ENCODE results near the gene PCDHGC3. TPM values are rescaled to one million over a fixed set of nuclear protein-coding genes. Genes with fewer than 3 reads are reported as not detected.

Gene PCDHGC3
- total RNA-seq, 2 experiments from 2014 or later = not detected

DNA sequence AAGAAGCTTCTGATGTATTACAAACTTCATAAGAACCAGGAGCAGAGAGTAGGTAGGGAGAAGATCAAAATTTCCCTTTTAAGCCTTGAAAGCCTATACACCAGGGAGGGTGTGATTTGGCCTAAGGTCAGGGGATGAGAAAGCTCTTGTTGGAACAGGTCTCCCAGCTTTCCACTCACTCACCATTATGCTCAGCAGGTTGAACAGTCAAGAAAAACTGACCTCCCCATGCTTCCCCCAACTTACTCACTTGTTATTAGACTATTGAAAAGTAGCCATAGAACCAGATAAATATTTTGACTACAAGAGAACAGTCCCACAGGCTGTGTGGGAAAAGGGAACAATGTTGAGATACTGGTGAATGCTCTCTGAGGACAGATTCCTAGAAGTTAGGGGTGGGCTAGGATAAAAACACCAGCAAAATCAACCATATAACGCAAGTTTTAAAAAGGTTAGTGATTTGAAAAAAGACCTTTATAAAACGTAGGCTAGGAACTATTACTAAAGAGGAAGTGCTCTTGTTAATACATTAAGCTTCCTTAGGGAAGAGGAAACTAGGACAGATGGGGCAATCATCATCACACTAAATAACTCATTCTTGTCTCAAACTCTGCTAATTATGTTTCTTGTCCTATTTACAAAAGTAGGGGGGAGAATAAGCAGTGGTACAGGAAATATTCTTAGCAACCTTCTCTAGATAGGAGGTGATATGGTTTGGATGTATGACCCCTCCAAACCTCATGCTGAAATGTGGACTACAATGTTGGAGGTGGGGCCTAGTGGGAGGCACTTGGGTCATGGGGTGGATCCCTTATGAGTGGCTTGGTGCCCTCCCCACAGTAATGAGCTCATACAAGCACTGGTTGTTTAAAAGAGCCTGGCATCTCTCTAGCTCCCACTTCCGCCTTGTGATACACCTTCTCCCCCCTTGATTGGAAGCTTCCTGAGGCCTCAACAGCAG lies 44.1 kb downstream of the PCDHGC3 start:
- intact Hi-C loops (cut with micrococcal nuclease) = no loop called here
- Mint-ChIP-seq H3K27me3 (no peaks in the 10 kb centered on the region), H3K36me3 (peaks cover 56% of the 10 kb centered on the region), H3K4me3 (no peak overlapping the region), H3K4me1 (ENCODE audit: low read depth) (peaks cover 33% of the 10 kb centered on the region), H3K9me3 (no peaks in the 10 kb centered on the region), H3K27ac (peak overlapping the region; percentile 56)
- CTCF ChIA-PET = interaction anchor here (1.1 to 2.3 kb wide), 3 partner anchors 47 to 200 kb away, joined by 4 to 8 read pairs (median 5); partner anchors contain the start of genes PCDHGA1 and TAF7
- no peak for DNase-seq
- POLR2A ChIA-PET = interaction anchor here (1.8 kb wide), 1 partner anchor 200 kb away, joined by 5 read pairs; no protein-coding TSS in a partner anchor

DNA sequence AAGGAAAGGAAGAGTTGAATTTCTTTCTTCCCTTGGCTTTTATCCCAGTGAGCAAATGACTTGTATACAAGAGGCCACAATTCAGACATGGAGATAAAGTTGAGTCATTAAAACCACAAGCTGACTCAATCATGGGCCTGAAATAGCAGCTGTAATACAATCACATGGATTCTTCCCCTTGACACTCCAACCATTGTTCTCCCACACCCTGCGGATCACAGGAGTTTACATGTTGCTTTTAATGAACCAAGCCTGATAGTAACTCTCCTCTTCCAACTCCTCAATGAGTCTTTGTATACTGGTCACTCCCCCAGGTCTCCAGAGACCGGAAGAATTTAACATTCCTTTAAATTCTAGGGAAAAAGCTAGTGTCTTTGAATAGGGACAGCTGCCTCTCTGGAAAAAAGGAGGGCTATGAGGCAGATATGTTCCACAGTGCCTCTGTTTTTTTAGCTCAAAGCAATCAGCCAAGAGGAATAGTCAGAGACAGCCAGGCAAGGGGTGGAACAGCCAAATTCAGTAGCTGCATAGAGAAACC lies 45.5 kb downstream of the PCDHGC3 start:
- H3K4me3 Mint-ChIP-seq = no peak overlapping the region
- intact Hi-C loops (cut with micrococcal nuclease) = loop anchor here (1.0 kb wide), 1 partner anchor 8 kb away; no protein-coding TSS in a partner anchor
- H3K27ac Mint-ChIP-seq = no peak overlapping the region
- no peaks in the 10 kb centered on the region for H3K9me3 Mint-ChIP-seq
- peaks cover 64% of the 10 kb centered on the region for H3K36me3 Mint-ChIP-seq
- H3K27me3 Mint-ChIP-seq = no peaks in the 10 kb centered on the region
- ChIA-PET POLR2A (interaction anchor here (1.8 kb wide), 1 partner anchor 201 kb away, joined by 5 read pairs; no protein-coding TSS in a partner anchor), CTCF (interaction anchor here (0.6 to 9.1 kb wide), 13 partner anchors 9 to 201 kb away, joined by 3 to 139 read pairs (median 9); partner anchors contain the start of genes PCDHGA10, PCDHGA11, PCDHGA12 and PCDHGB1)
- H3K4me1 Mint-ChIP-seq (ENCODE audit: low read depth) = peaks cover 36% of the 10 kb centered on the region
- no peak for DNase-seq

DNA sequence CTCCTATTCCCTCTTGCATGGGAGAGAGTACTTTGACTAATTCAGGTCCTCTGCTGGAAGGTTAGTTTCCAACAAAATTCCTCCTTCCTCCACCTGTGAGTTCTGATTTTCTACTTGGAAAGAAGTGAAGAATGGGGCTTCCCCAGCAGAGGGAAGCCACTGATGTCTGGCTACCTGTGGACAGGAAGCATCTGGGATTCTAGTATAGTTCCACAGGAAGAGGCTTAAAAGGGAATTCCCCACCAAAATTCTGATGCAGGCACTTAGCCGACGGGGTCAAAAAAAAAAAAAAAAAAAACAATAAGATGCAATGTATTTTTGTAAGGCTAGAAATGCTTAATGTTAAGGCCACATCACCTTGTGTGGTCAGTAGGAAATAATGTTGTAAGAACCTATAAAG lies 46.5 kb downstream of the PCDHGC3 start:
- H3K9me3 Mint-ChIP-seq = no peaks in the 10 kb centered on the region
- ChIA-PET POLR2A (interaction anchor here (1.2 kb wide), 1 partner anchor 9 kb away, joined by 6 read pairs; no protein-coding TSS in a partner anchor), CTCF (interaction anchor here (1.1 to 9.1 kb wide), 11 partner anchors 10 to 202 kb away, joined by 3 to 139 read pairs (median 10); partner anchors contain the start of genes PCDHGA10, PCDHGA11, PCDHGB3 and PCDHGB6)
- peaks cover 36% of the 10 kb centered on the region for H3K4me1 Mint-ChIP-seq (ENCODE audit: low read depth)
- H3K27me3 Mint-ChIP-seq = no peaks in the 10 kb centered on the region
- H3K36me3 Mint-ChIP-seq = peaks cover 63% of the 10 kb centered on the region
- no peak overlapping the region for H3K27ac Mint-ChIP-seq
- intact Hi-C loops (cut with micrococcal nuclease) = no loop called here
- DNase-seq = no peak
- H3K4me3 Mint-ChIP-seq = no peak overlapping the region

DNA sequence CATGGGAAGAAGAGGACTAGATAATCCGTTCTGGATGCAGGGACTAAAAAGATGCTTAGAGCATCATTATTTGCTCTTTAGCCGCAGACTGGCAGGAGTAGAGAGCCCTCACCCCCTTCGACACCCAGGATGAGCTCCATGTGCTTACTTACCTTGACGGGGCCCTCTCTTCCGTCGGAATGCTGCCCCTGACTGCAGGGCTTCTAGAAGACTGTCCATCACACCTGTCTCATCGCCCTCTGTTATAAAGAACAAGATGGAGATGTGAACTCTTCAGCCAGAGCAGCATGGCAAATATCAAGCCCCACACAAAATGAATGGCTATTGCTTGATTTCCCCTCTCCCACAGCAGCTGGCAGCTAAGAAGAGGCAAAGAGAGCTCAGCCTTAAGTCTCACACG lies 48.2 kb downstream of the PCDHGC3 start:
- no peak for DNase-seq
- no peak overlapping the region for H3K4me3 Mint-ChIP-seq
- H3K36me3 Mint-ChIP-seq = peaks cover 73% of the 10 kb centered on the region
- ChIA-PET CTCF (interaction anchor here (0.6 to 9.1 kb wide), 24 partner anchors 11 to 309 kb away, joined by 3 to 139 read pairs (median 6); partner anchors contain the start of genes PCDHGA10, PCDHGA11, PCDHGA12 and PCDHGB3), POLR2A (no interaction called here)
- no peaks in the 10 kb centered on the region for H3K27me3 Mint-ChIP-seq
- intact Hi-C loops (cut with micrococcal nuclease) = loop anchor here (2.0 kb wide), 1 partner anchor 35 kb away; no protein-coding TSS in a partner anchor
- no peak overlapping the region for H3K27ac Mint-ChIP-seq
- peaks cover 36% of the 10 kb centered on the region for H3K4me1 Mint-ChIP-seq (ENCODE audit: low read depth)
- no peaks in the 10 kb centered on the region for H3K9me3 Mint-ChIP-seq

DNA sequence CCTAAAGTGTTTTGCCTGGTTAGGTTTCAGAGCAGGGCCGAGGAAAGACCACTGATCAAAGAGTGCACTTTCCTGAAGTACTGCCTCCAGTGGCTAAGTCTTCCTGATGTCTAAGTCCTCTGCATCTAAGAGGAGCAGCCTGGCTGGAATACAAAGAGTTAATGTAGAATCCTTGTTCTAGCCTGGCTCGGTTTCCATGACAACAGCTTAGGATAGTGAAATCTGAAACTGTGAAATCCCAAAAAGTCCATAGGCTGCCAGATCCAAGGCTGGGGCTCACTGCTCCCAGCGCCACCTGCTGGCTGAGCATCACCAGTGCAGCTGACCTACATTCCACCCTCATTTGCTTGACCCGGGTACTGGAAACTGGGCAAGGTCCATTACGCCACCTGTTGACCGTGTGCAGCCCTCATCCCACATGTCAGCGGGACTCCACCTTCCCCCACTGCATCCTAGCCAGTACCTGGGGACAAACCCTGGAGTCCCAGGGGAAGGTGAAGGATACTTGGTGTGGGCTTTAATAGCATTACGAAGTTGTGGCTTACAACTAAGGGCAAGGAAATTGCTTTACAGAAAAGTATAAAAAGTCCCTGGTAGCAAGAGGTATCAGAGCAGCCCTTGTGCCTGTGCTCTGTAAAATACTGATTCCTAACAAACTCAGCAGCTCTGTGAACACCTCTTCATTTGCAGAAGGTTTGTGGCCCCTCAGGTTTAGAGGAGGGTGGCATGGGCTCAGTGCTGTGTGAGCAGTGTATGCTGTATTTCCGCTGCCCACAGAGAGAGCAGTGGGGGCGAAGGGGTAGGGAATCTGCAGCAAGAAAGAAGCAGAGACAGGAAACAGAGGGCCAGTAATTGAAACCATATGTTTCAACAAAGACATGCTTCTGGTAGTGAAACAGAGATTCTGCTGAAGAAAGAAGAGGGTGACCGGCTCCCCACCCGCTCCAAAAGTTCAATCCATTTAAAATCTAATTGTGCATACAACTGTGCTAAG lies 49.1 kb downstream of the PCDHGC3 start:
- Mint-ChIP-seq H3K27ac (peak overlapping the region; percentile 15), H3K9me3 (no peaks in the 10 kb centered on the region), H3K27me3 (no peaks in the 10 kb centered on the region), H3K36me3 (peaks cover 66% of the 10 kb centered on the region), H3K4me1 (ENCODE audit: low read depth) (peaks cover 36% of the 10 kb centered on the region), H3K4me3 (no peak overlapping the region)
- DNase-seq = peak; percentile 60
- ChIA-PET POLR2A (no interaction called here), CTCF (interaction anchor here (0.6 to 9.1 kb wide), 29 partner anchors 10 to 1866 kb away, joined by 3 to 139 read pairs (median 6); partner anchors contain the start of genes PCDHGA10, PCDHGA11, PCDHGA12 and PCDHGB3)
- intact Hi-C loops (cut with micrococcal nuclease) = loop anchor here (2.0 kb wide), 1 partner anchor 34 kb away; no protein-coding TSS in a partner anchor

DNA sequence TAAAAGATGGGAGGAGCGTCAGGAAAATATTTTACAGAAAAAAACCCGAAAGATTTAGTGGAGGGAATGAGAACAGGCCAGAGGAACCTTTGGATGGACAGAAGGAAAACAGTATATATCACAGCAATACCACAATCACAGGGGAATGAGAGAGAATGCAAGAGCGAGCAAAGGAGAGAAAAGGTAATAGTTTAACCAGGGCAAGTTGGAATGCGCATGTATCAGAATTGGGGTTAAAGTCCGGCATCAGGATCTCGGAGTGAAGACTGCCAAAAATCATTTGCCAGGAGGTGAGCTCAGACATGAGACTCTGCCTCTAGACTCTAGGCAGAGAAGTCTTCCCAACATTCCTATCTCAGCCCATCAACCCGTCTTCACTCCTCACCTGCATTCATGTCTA lies 49.9 kb downstream of the PCDHGC3 start:
- H3K27me3 Mint-ChIP-seq = no peaks in the 10 kb centered on the region
- DNase-seq = no peak
- H3K4me1 Mint-ChIP-seq (ENCODE audit: low read depth) = peaks cover 35% of the 10 kb centered on the region
- no peaks in the 10 kb centered on the region for H3K9me3 Mint-ChIP-seq
- ChIA-PET POLR2A (no interaction called here), CTCF (interaction anchor here (0.6 to 9.1 kb wide), 14 partner anchors 9 to 113 kb away, joined by 3 to 139 read pairs (median 8); partner anchors contain the start of genes PCDHGA10, PCDHGA11, PCDHGA12 and PCDHGB7)
- no peak overlapping the region for H3K4me3 Mint-ChIP-seq
- no peak overlapping the region for H3K27ac Mint-ChIP-seq
- intact Hi-C loops (cut with micrococcal nuclease) = loop anchor here (2.0 kb wide), 1 partner anchor 33 kb away; no protein-coding TSS in a partner anchor
- H3K36me3 Mint-ChIP-seq = peaks cover 58% of the 10 kb centered on the region

DNA sequence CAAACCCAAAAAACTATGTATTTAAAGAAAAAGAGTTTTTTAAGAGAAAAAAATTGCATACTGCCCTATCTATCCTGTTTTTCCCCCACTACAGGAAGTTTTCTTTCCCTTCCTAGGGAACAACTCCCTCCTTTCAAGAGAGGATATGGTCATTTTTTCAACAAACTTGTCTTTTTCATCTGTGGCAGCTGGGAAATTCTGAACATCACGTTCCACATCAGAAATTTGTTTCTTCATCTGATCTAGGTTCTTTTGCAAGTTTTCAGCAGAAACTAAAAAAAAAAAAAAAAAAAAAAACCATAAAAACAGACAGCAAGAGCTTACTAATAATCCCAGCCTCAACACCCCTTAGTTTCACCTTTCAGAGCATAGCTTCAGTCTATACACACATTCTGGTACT lies 51.7 kb downstream of the PCDHGC3 start:
- no peak overlapping the region for H3K4me3 Mint-ChIP-seq
- no peaks in the 10 kb centered on the region for H3K27me3 Mint-ChIP-seq
- H3K36me3 Mint-ChIP-seq = peaks cover 45% of the 10 kb centered on the region
- H3K9me3 Mint-ChIP-seq = no peaks in the 10 kb centered on the region
- ChIA-PET CTCF (interaction anchor here (0.8 to 9.1 kb wide), 6 partner anchors 15 to 340 kb away, joined by 3 to 139 read pairs (median 3); partner anchors contain the start of genes PCDHB9 and PCDHGB1), POLR2A (no interaction called here)
- no peak overlapping the region for H3K27ac Mint-ChIP-seq
- no peak for DNase-seq
- intact Hi-C loops (cut with micrococcal nuclease) = no loop called here
- peaks cover 18% of the 10 kb centered on the region for H3K4me1 Mint-ChIP-seq (ENCODE audit: low read depth)

Other genes starting within 250 kb of the PCDHGC3 start
- not detected for gene PCDHB15, start 230.6 kb upstream of the PCDHGC3 start, total RNA-seq
- gene SLC25A2, start 171.9 kb upstream of the PCDHGC3 start, total RNA-seq = under 1 TPM; 0.19 to 0.31 TPM
- 10 to 100 TPM; 54.6 to 55.5 TPM for gene TAF7, start 155.2 kb upstream of the PCDHGC3 start, total RNA-seq
- gene PCDHGA1, start 145.5 kb upstream of the PCDHGC3 start, total RNA-seq = not detected
- not detected for gene PCDHGA2, start 137.2 kb upstream of the PCDHGC3 start, total RNA-seq
- not detected for gene PCDHGA3, start 132.1 kb upstream of the PCDHGC3 start, total RNA-seq
- not detected for gene PCDHGB1, start 125.9 kb upstream of the PCDHGC3 start, total RNA-seq
- gene PCDHGA4, start 120.9 kb upstream of the PCDHGC3 start, total RNA-seq = under 1 TPM; 0.07 to 0.12 TPM
- under 1 TPM; 0.10 to 0.19 TPM for gene PCDHGB2, start 116.0 kb upstream of the PCDHGC3 start, total RNA-seq
- not detected for gene PCDHGA5, start 111.8 kb upstream of the PCDHGC3 start, total RNA-seq
- gene PCDHGB3, start 105.7 kb upstream of the PCDHGC3 start, total RNA-seq = under 1 TPM in 1 of 2 experiments, not detected in 1; 0.10 TPM
- gene PCDHGA6, start 102.1 kb upstream of the PCDHGC3 start, total RNA-seq = under 1 TPM; 0.05 to 0.10 TPM
- under 1 TPM in 1 of 2 experiments, not detected in 1; 0.07 TPM for gene PCDHGA7, start 93.2 kb upstream of the PCDHGC3 start, total RNA-seq
- gene PCDHGB4, start 88.3 kb upstream of the PCDHGC3 start, total RNA-seq = under 1 TPM in 1 of 2 experiments, not detected in 1; 0.07 TPM
- not detected for gene PCDHGA8, start 83.3 kb upstream of the PCDHGC3 start, total RNA-seq
- gene PCDHGB5, start 78.0 kb upstream of the PCDHGC3 start, total RNA-seq = under 1 TPM; 0.12 to 0.15 TPM
- gene PCDHGA9, start 73.2 kb upstream of the PCDHGC3 start, total RNA-seq = under 1 TPM in 1 of 2 experiments, not detected in 1; 0.10 TPM
- under 1 TPM in 1 of 2 experiments, not detected in 1; 0.07 TPM for gene PCDHGB6, start 67.9 kb upstream of the PCDHGC3 start, total RNA-seq
- under 1 TPM; 0.07 to 0.10 TPM for gene PCDHGA10, start 63.0 kb upstream of the PCDHGC3 start, total RNA-seq
- gene PCDHGB7, start 58.3 kb upstream of the PCDHGC3 start, total RNA-seq = under 1 TPM in 1 of 2 experiments, not detected in 1; 0.07 TPM
- gene PCDHGA11, start 54.9 kb upstream of the PCDHGC3 start, total RNA-seq = under 1 TPM in 1 of 2 experiments, not detected in 1; 0.05 TPM
- gene PCDHGA12, start 45.5 kb upstream of the PCDHGC3 start, total RNA-seq = under 1 TPM in 1 of 2 experiments, not detected in 1; 0.07 TPM
- not detected for gene PCDHGC4, start 9.1 kb downstream of the PCDHGC3 start, total RNA-seq
- gene PCDHGC5, start 13.1 kb downstream of the PCDHGC3 start, total RNA-seq = not detected
- 100 to 1,000 TPM; 225 to 227 TPM for gene DIAPH1, start 143.0 kb downstream of the PCDHGC3 start, total RNA-seq
- gene HDAC3, start 160.9 kb downstream of the PCDHGC3 start, total RNA-seq = 10 to 100 TPM; 65.2 to 71.5 TPM
- gene RELL2, start 161.0 kb downstream of the PCDHGC3 start, total RNA-seq = 10 to 100 TPM; 17.8 to 17.9 TPM
- 10 to 100 TPM; 40.1 to 46.0 TPM for gene FCHSD1, start 175.5 kb downstream of the PCDHGC3 start, total RNA-seq
- gene ARAP3, start 206.3 kb downstream of the PCDHGC3 start, total RNA-seq = 1 to 10 TPM; 5.1 to 5.2 TPM